Caki2 (cell line): ENCODE results near the gene CLASP2. TPM values are rescaled to one million over a fixed set of nuclear protein-coding genes. Genes with fewer than 3 reads are reported as not detected.
A peak's percentile ranks its signal among the peaks of the same experiment; 100 is the strongest.
"Not testable (repeated sequence)": the region's sequence is repeated elsewhere in the genome, so short reads cannot be mapped to it uniquely, and the experiment has no call there.

Experiments used
- DNase-seq: peaks from one replicate; pipeline ENCODE4 v3.0.0-alpha.2; 2015; ENCODE audit warnings: low read depth
- in situ Hi-C: cut with HindIII; loops from 2 replicates; pipeline ENCODE4 v1.10.0; 2016; ENCODE audit warnings: low sequenced_read_pairs, low pct_unique_long_range_greater_than_20kb, mixed read lengths
- total RNA-seq: library from RNA; depleted of rRNA; stranded (reverse); fragments of >200 nt; shearing (Covaris generic); gene quantifications from 2 replicates; pipeline ENCODE4 v1.2.3, GENCODE V29; 2014; ENCODE audit warnings: low replicate concordance

The CLASP2 gene
- total RNA-seq, 1 experiment from 2014 or later = 14.5 TPM

- in situ Hi-C loops = no loop called here
- DNase-seq = no peak
Observed at GRCh38 chr3:33704891-33705290, 13.2 kb downstream of the CLASP2 start.

DNA sequence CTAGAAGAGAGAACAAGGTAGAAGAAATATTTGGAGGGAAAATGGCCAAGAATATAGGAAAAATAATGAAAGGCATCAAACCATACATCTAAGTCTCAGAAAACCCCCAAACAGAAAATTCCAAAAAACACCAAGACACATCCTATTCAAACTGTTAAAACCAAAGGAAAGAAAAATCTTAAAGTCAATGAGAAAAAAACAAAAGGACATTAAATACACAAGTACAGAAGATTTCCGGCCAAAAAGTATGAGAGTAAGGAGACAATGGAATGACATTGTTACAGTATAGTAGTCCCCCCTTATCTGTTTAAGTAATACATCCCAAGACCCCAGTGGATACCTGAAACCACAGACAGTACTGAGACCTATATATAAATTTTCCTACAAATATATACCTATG lies 18.8 kb downstream of the CLASP2 start:
- in situ Hi-C loops = no loop called here
- no peak for DNase-seq

- no peak for DNase-seq
- in situ Hi-C loops = no loop called here
Observed at GRCh38 chr3:33694944-33695343, 23.1 kb downstream of the CLASP2 start.

DNA sequence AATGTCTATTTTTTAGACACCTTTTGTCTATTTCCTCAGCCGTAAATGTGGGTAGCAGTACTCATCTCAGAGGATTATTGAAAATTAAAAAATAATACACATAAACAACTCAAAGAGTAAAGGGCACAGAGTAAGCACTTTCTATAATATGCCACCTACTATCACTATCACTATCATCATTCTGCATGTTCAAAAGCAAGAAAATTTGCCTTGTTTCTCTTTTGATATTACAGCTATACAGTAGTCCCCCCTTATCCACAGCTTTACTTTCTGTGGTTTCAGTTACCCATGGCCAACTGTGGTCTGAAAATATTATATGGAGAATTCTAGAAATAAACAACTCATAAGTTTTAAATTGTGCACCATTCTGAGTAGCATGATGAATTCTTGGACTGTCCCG lies 27.7 kb downstream of the CLASP2 start:
- in situ Hi-C loops = no loop called here
- DNase-seq = no peak

DNA sequence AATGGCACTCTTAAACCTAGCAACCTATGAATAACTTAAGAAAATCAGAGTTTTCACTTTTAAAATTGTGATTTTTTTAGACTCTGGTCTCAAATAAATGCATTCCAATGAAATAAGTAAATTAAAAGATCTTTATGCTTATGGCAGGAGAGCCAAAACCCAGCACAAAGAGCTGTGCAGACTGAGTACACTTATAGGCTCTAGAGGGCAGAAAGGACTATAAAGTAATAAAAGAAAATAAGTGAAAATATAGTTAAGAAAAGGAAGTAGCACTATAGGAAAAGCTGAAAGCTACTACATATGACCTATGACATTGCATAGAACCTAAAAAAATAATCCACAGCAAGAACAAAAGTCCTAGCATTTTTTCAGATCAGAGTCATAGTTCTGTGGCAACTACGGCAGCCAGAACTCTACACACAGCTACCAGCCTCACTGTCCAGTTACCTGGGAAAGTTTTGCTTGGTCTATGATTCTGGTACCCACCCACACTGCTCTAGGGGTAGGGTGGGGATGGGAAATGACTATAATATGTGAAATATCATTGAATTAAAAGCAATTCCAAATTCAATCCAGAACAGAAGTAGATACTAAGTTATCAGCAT lies 30.5 kb downstream of the CLASP2 start:
- DNase-seq = no peak
- in situ Hi-C loops = no loop called here

- no peak for DNase-seq
- in situ Hi-C loops = no loop called here
Observed at GRCh38 chr3:33682770-33683169, 35.3 kb downstream of the CLASP2 start.

GRCh38 chr3:33681667-33682066 lies 36.4 kb downstream of the CLASP2 start:
- in situ Hi-C loops = no loop called here

GRCh38 chr3:33678073-33678472 lies 40.0 kb downstream of the CLASP2 start:
- in situ Hi-C loops = no loop called here
- DNase-seq = no peak

More at GRCh38 chr3:33681667-33682066, 36.4 kb downstream of the CLASP2 start:
- DNase-seq = no peak

DNA sequence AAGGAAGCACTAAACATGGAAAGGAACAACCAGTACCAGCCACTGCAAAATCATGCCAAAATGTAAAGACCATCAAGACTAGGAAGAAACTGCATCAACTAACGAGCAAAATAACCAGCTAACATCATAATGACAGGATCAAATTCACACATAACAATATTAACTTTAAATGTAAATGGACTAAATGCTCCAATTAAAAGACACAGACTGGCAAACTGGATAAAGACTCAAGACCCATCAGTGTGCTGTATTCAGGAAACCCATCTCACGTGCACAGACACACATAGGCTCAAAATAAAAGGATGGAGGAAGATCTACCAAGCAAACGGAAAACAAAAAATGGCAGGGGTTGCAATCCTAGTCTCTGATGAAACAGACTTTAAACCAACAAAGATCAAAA lies 44.6 kb downstream of the CLASP2 start:
- DNase-seq, in situ Hi-C loops: not testable (repeated sequence)

DNA sequence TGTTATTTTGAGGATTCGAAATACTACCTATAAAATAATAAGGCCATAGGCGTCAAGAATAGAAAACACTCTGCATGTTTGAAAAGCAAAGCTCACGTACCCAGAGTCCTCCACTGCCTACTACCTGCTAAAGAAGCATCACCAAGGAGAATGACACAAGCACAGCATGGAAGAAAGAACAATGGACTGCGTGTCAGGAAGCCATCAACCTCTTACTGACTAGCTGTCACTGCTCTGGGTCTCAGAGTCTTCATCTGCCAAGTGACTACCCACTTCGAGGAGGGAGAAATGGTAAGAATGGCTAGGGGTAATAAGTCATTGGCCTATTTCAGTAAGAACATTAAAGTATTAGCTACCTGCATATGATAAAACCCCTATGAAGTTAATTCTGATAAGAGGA lies 49.4 kb downstream of the CLASP2 start:
- in situ Hi-C loops = no loop called here

GRCh38 chr3:33665294-33665693 lies 52.8 kb downstream of the CLASP2 start:
- DNase-seq = no peak
- in situ Hi-C loops = no loop called here

More for the DNA sequence above, 49.4 kb downstream of the CLASP2 start:
- DNase-seq = no peak

DNA sequence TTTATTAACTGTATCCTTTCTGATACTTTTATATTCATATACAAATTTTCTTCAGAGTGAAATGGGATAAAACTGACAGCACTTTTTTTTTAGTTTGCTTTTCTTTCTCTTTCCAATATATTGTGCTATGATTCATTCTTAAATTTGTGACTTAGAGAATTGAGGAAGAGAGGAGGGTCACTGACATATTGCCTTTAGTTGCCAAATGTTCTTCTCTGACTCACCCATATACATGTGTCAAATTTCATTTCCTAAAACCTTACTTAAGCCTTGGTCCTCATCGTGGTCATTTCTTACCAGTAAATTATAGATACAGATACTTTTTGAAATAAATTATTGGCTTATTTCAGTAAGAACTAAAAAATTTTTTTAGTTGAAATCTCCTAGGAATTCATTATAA lies 53.9 kb downstream of the CLASP2 start:
- in situ Hi-C loops = no loop called here
- no peak for DNase-seq

GRCh38 chr3:33663042-33663441 lies 55.0 kb downstream of the CLASP2 start:
- DNase-seq = no peak
- in situ Hi-C loops = no loop called here

DNA sequence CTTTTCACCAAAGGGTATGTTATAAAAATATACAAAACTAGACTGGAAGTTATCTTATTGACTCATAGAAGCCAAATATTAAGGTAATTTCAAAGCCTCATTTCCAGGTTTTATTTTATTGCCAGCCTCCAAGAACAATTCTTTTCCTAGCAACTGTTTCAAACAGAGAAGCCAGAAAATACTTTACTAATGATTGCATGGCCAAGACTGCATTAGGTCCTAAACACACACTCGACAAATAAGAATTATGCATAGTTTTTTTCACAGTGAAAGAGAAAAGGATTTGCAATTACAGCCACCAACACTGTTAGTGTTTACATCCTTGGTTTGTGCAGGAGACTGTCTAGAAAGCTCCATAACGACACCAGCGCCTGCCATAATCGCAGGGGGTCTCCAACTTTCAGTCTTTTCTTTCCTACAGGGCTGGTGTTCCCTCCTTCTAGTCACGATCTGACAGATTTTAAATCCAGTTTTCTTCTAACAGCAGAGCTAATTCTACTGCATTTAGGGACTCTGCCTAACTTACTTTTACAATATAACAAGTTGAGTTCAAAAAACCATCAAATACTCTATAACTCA lies 58.1 kb downstream of the CLASP2 start:
- no peak for DNase-seq
- in situ Hi-C loops = no loop called here

GRCh38 chr3:33658991-33659848 lies 58.8 kb downstream of the CLASP2 start:
- DNase-seq = peak; percentile 68
- in situ Hi-C loops = no loop called here

GRCh38 chr3:33658621-33658990 lies 59.4 kb downstream of the CLASP2 start:
- DNase-seq = no peak
- in situ Hi-C loops = no loop called here

- in situ Hi-C loops = no loop called here
- no peak for DNase-seq
Observed at GRCh38 chr3:33658039-33658438, 60.0 kb downstream of the CLASP2 start.

DNA sequence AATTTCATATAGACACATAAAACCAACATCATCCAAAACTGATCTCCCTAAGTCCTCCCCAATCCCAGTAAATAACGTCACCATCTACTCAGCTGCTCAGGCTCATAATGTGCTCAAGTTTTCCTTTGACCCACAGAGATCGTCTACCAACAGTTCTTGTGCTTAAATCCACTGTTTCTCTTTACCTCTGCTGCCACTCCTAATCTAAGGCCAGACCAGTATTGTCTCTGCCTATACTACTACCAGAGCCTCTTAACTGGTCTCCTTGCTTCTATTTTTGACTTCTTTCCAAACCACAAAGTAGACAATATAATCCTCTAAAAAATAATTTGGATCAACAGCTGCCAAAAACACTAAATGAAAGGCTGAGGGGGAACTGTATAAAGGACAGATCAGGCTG lies 65.3 kb downstream of the CLASP2 start:
- no peak for DNase-seq
- in situ Hi-C loops = no loop called here

GRCh38 chr3:33651101-33651500 lies 67.0 kb downstream of the CLASP2 start:
- DNase-seq, in situ Hi-C loops: not testable (repeated sequence)
